Measurements from ENCODE around the gene BEST2.

The BEST2 gene

GRCh38 chr19:12786952-12787351 is 35.4 kb downstream of the BEST2 start:
- no peak for TF ChIP-seq POU6F1 (CRISPR knock-in tag; IDR thresholded peaks at IDR 0.05; ENCODE audit: borderline replicate concordance, low read depth)
- no peak for TF ChIP-seq ARNTL (CRISPR knock-in tag; IDR thresholded peaks at IDR 0.05; ENCODE audit: borderline replicate concordance, low read depth)
- no peak for TF ChIP-seq ZNF70 (CRISPR knock-in tag; IDR thresholded peaks at IDR 0.05)
- TF ChIP-seq, protein P1, sequence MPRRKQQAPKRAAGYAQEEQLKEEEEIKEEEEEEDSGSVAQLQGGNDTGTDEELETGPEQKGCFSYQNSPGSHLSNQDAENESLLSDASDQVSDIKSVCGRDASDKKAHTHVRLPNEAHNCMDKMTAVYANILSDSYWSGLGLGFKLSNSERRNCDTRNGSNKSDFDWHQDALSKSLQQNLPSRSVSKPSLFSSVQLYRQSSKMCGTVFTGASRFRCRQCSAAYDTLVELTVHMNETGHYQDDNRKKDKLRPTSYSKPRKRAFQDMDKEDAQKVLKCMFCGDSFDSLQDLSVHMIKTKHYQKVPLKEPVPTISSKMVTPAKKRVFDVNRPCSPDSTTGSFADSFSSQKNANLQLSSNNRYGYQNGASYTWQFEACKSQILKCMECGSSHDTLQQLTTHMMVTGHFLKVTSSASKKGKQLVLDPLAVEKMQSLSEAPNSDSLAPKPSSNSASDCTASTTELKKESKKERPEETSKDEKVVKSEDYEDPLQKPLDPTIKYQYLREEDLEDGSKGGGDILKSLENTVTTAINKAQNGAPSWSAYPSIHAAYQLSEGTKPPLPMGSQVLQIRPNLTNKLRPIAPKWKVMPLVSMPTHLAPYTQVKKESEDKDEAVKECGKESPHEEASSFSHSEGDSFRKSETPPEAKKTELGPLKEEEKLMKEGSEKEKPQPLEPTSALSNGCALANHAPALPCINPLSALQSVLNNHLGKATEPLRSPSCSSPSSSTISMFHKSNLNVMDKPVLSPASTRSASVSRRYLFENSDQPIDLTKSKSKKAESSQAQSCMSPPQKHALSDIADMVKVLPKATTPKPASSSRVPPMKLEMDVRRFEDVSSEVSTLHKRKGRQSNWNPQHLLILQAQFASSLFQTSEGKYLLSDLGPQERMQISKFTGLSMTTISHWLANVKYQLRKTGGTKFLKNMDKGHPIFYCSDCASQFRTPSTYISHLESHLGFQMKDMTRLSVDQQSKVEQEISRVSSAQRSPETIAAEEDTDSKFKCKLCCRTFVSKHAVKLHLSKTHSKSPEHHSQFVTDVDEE (CRISPR knock-in tag; IDR thresholded peaks at IDR 0.05): no peak
- TF ChIP-seq ZNF8 (CRISPR knock-in tag; IDR thresholded peaks at IDR 0.05): no peak
- TF ChIP-seq ZC3H10 (CRISPR knock-in tag; IDR thresholded peaks at IDR 0.05): no peak
- TF ChIP-seq TCF4 (CRISPR knock-in tag; IDR thresholded peaks at IDR 0.05; ENCODE audit: borderline replicate concordance): no peak
- no peak for TF ChIP-seq GLIS3 (CRISPR knock-in tag; IDR thresholded peaks at IDR 0.05)
- no peak for TF ChIP-seq ZFP3 (CRISPR knock-in tag; IDR thresholded peaks at IDR 0.05)
- TF ChIP-seq ZNF565 (CRISPR knock-in tag; conservative IDR thresholded peaks at IDR 0.05; ENCODE audit: low read depth): no peak
- no peak for TF ChIP-seq ZFP30 (CRISPR knock-in tag; IDR thresholded peaks at IDR 0.05)
- ATAC-seq: no peak

GRCh38 chr19:12787458-12787857 is 35.9 kb downstream of the BEST2 start:
- no peak for ATAC-seq
- TF ChIP-seq, protein P2, sequence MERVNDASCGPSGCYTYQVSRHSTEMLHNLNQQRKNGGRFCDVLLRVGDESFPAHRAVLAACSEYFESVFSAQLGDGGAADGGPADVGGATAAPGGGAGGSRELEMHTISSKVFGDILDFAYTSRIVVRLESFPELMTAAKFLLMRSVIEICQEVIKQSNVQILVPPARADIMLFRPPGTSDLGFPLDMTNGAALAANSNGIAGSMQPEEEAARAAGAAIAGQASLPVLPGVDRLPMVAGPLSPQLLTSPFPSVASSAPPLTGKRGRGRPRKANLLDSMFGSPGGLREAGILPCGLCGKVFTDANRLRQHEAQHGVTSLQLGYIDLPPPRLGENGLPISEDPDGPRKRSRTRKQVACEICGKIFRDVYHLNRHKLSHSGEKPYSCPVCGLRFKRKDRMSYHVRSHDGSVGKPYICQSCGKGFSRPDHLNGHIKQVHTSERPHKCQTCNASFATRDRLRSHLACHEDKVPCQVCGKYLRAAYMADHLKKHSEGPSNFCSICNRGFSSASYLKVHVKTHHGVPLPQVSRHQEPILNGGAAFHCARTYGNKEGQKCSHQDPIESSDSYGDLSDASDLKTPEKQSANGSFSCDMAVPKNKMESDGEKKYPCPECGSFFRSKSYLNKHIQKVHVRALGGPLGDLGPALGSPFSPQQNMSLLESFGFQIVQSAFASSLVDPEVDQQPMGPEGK (CRISPR knock-in tag; IDR thresholded peaks at IDR 0.05; ENCODE audit: borderline replicate concordance): no peak
- TF ChIP-seq PPARA (CRISPR knock-in tag; IDR thresholded peaks at IDR 0.05; ENCODE audit: borderline replicate concordance): no peak
- TF ChIP-seq ARNTL (CRISPR knock-in tag; IDR thresholded peaks at IDR 0.05; ENCODE audit: borderline replicate concordance, low read depth): no peak
- no peak for TF ChIP-seq GLIS3 (CRISPR knock-in tag; IDR thresholded peaks at IDR 0.05)
- no peak for TF ChIP-seq CREB5 (CRISPR knock-in tag; IDR thresholded peaks at IDR 0.05; ENCODE audit: low read depth)
- no peak for TF ChIP-seq TOX (CRISPR knock-in tag; IDR thresholded peaks at IDR 0.05; ENCODE audit: borderline replicate concordance)
- TF ChIP-seq ISL1 (CRISPR knock-in tag; IDR thresholded peaks at IDR 0.05): no peak
- no peak for TF ChIP-seq OSR1 (CRISPR knock-in tag; IDR thresholded peaks at IDR 0.05)
- TF ChIP-seq, protein P3, sequence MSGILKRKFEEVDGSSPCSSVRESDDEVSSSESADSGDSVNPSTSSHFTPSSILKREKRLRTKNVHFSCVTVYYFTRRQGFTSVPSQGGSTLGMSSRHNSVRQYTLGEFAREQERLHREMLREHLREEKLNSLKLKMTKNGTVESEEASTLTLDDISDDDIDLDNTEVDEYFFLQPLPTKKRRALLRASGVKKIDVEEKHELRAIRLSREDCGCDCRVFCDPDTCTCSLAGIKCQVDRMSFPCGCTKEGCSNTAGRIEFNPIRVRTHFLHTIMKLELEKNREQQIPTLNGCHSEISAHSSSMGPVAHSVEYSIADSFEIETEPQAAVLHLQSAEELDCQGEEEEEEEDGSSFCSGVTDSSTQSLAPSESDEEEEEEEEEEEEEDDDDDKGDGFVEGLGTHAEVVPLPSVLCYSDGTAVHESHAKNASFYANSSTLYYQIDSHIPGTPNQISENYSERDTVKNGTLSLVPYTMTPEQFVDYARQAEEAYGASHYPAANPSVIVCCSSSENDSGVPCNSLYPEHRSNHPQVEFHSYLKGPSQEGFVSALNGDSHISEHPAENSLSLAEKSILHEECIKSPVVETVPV (CRISPR knock-in tag; IDR thresholded peaks at IDR 0.05): no peak
- TF ChIP-seq CSDC2 (CRISPR knock-in tag; IDR thresholded peaks at IDR 0.05): no peak
- TF ChIP-seq ESRRG (CRISPR knock-in tag; IDR thresholded peaks at IDR 0.05): no peak
- TF ChIP-seq, protein P1 (CRISPR knock-in tag; IDR thresholded peaks at IDR 0.05): no peak
- TF ChIP-seq ZC3H10 (CRISPR knock-in tag; IDR thresholded peaks at IDR 0.05): no peak
- TF ChIP-seq ZFP30 (CRISPR knock-in tag; IDR thresholded peaks at IDR 0.05): no peak
